GM06990 (cell line): ENCODE measurements around the gene GNAI2.
"Not testable (repeated sequence)": the region's sequence is repeated elsewhere in the genome, so short reads cannot be mapped to it uniquely, and the experiment has no call there.

ENCODE experiments used
- DNase-seq: peaks from one replicate; pipeline ENCODE4 v3.0.0-alpha.2; 2011; ENCODE audit not compliant: insufficient read length; ENCODE audit errors: extremely low read depth
- H3K27me3 ChIP-seq: replicated peaks from 2 replicates; pipeline ENCODE4 v1.6.0; 2011; ENCODE audit warnings: low read length; ENCODE audit not compliant: control insufficient read depth, insufficient read depth
- H3K36me3 ChIP-seq: 2 replicates; pipeline ENCODE4 v1.5.1; 2011; ENCODE audit warnings: low read length; ENCODE audit not compliant: control insufficient read depth, insufficient read depth
- H3K4me3 ChIP-seq: replicated peaks from 2 replicates; pipeline ENCODE4 v1.5.1; 2011; ENCODE audit warnings: low read depth, mild to moderate bottlenecking, control low read depth, low read length
- TF ChIP-seq, protein P1 (sequence below): IDR thresholded peaks from 2 replicates; pipeline ENCODE4 v1.5.1; 2011; ENCODE audit warnings: low read length, control low read depth, mild to moderate bottlenecking, inconsistent platforms; ENCODE audit not compliant: insufficient read depth, poor library complexity, severe bottlenecking

GNAI2 gene

GRCh38 chr3:50279255-50280016 is 43.4 kb downstream of the GNAI2 start:
- no peak for DNase-seq
- Histone ChIP-seq H3K27me3 (no peaks in the 10 kb centered on the region; the same call in 1 of the 2 replicates), H3K4me3 (no peak overlapping the region), H3K36me3 (no peaks in the 10 kb centered on the region)
- TF ChIP-seq, protein P1, sequence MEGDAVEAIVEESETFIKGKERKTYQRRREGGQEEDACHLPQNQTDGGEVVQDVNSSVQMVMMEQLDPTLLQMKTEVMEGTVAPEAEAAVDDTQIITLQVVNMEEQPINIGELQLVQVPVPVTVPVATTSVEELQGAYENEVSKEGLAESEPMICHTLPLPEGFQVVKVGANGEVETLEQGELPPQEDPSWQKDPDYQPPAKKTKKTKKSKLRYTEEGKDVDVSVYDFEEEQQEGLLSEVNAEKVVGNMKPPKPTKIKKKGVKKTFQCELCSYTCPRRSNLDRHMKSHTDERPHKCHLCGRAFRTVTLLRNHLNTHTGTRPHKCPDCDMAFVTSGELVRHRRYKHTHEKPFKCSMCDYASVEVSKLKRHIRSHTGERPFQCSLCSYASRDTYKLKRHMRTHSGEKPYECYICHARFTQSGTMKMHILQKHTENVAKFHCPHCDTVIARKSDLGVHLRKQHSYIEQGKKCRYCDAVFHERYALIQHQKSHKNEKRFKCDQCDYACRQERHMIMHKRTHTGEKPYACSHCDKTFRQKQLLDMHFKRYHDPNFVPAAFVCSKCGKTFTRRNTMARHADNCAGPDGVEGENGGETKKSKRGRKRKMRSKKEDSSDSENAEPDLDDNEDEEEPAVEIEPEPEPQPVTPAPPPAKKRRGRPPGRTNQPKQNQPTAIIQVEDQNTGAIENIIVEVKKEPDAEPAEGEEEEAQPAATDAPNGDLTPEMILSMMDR, result no peak

GRCh38 chr3:50284121-50284520 is 48.1 kb downstream of the GNAI2 start:
- H3K4me3 ChIP-seq, DNase-seq, H3K27me3 ChIP-seq: not testable (repeated sequence)
- H3K36me3 ChIP-seq, result peaks cover 16% of the 10 kb centered on the region

- Histone ChIP-seq H3K36me3 (peaks cover 28% of the 10 kb centered on the region), H3K27me3 (no peaks in the 10 kb centered on the region), H3K4me3 (no peak overlapping the region)
- peak; percentile 7 for DNase-seq
- TF ChIP-seq, protein P1, result no peak
These were observed 50.6 kb downstream of the GNAI2 start for GRCh38 chr3:50286322-50287227.

GRCh38 chr3:50287262-50287661 is 51.3 kb downstream of the GNAI2 start:
- DNase-seq, result peak; percentile 1
- no peaks in the 10 kb centered on the region for H3K27me3 ChIP-seq
- no peak overlapping the region for H3K4me3 ChIP-seq
- TF ChIP-seq, protein P1, result no peak
- peaks cover 28% of the 10 kb centered on the region for H3K36me3 ChIP-seq

GRCh38 chr3:50288387-50289007 is 52.5 kb downstream of the GNAI2 start:
- H3K27me3 ChIP-seq, result no peaks in the 10 kb centered on the region
- DNase-seq, result peak; percentile 14
- no peak overlapping the region for H3K4me3 ChIP-seq
- TF ChIP-seq, protein P1, result no peak
- H3K36me3 ChIP-seq, result peaks cover 28% of the 10 kb centered on the region
